Hippocampal formation (tissue), 2 donors: ENCODE data around the gene VCPKMT.
"Not testable (repeated sequence)": the region's sequence is repeated elsewhere in the genome, so short reads cannot be mapped to it uniquely, and the experiment has no call there.

Experiments used
- DNase-seq, 2 donors: peaks; one replicate each; lab custom pipeline; 2025; lab: John Stamatoyannopoulos, UW

VCPKMT gene

GRCh38 chr14:50092006-50092555, 24.3 kb downstream of the VCPKMT start:
- DNase-seq: no peak

- no peak for DNase-seq
Measured at GRCh38 chr14:50091240-50091913, 25.0 kb downstream of the VCPKMT start.

- no peak for DNase-seq
Measured at GRCh38 chr14:50089208-50089607, 27.2 kb downstream of the VCPKMT start.

DNA sequence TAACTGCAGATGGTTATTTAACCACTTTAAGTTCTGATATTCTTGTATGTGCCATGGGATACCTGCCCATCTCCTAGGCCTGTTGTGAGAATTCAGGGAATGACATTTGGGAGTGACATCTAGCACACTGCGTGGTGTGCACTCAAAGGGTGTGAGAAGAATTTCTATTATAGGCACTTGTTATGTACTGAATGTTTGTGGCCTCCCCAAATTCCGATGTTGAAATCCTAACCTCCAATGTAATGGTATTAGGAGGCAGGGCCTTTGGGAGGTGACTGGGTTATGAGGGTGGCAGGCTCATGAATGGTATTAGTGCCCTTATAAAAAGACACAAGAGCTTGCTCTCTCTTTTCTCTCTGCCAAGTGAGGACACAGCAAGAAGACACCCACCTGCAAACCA, 27.6 kb downstream of the VCPKMT start:
- DNase-seq: no peak

DNA sequence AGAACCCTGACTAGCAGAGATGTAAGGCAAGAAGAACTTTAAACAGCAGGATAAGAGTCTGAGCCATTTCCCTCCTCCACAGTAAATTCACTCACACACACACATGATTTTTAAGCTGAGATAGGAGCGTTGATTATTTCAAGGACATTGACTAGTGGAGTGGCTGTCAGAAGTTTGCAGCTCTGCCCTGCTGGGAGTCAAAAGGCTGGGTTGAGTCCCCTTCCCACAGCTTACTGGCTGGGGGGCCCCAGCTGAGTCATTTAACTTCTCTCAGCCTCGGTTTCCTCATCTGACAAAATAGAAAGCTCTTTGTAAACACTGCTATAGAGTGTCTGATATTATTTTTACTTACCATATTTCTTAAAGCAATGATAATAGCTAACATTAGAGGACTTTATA, 28.3 kb downstream of the VCPKMT start:
- DNase-seq: no peak

- no peak for DNase-seq
Measured at GRCh38 chr14:50087341-50088116, 28.8 kb downstream of the VCPKMT start.

DNA sequence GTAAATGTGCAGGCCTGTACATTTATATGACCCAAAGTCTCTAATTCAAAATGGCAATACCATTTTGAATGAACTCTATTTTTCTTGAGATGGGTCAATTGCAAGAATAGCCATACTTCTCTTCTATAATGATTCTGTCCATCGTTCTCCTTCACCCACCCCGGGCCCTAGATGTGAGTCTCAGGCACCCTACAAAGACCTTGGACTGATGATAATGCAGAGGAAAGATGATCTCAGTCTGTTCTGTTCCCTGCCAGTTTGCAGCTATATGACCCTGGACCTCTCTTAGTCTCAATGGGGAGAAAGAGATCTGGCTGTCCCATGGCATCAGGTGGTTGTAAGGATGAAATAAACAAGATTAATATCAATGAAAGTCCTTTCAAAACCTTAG, 30.1 kb downstream of the VCPKMT start:
- DNase-seq: no peak

GRCh38 chr14:50085570-50086320, 30.6 kb downstream of the VCPKMT start:
- no peak for DNase-seq

DNA sequence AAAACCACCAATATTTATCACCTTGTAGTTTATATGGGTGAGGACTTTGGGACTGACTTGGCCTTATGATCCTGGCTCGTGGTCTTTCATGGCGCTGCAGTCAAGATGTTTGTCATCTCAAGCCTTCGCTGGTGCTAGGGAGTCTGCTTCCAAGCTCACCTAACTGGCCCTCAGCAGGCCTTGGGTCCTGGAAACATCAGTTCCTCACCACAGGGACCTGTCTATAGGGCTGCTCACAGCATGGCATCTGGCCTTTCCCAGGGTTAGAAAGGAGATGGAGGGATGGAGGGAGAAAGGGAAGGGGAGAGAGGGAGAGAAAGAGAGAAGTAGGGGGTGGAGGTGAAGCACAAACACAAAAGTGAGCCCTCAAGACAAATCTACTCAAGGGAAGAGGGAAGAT, 31.7 kb downstream of the VCPKMT start:
- no peak for DNase-seq

GRCh38 chr14:50083467-50084337, 32.7 kb downstream of the VCPKMT start:
- DNase-seq: no peak

DNA sequence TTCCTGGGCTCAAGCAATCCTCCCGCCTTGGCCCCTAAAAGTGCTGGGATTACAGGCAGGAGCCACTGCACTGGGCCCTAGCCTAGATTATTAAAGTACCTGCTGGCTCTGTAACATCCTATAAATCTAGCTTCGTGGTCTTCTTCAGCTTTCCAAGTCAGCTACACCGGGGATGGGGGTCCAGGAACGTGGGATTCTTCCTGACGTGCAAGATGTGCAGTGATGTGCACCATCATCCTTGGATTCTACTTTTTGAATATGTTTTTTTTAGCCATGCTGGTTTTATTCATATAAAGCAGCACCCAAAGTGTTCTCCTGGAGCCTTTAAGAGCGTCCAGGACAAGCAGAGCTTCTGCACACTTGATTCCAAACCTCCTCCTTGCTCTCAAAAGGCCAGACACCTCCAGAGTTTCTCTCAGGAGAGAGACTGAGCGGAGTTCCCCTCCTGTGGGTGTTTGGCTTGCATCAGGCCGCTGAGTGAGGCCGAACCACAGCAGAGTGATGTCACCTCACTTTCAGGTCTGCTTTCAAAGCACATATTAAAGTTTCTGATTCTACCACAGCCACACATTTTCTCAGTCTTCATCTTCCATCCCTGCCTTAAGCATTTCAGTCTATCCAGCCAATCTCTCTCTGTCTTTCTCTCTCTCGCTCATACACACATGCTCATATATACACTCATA, 33.4 kb downstream of the VCPKMT start:
- DNase-seq: no peak

DNA sequence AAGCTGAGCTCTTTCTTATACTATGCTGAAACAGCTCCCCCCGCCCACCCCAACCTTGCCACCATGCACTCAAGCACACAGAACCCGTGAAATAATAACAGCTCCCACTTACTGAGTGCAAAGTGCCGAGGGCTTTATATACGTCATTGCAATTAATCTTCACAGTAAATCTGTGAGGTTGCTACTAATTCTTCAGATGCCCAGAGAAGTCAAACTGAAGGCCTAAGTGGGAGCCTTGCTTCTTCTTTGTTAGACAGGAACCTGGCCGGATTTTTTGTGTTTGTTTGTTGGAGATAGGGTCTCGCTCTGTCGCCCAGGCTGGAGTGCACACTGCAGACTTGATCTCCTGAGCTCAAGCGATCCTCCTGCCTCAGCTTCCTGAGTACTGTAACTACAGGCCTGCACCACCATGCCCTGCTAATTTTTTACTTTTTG, 34.0 kb downstream of the VCPKMT start:
- no peak for DNase-seq

- DNase-seq: not testable (repeated sequence)
Measured at GRCh38 chr14:50079103-50079502, 37.3 kb downstream of the VCPKMT start.

DNA sequence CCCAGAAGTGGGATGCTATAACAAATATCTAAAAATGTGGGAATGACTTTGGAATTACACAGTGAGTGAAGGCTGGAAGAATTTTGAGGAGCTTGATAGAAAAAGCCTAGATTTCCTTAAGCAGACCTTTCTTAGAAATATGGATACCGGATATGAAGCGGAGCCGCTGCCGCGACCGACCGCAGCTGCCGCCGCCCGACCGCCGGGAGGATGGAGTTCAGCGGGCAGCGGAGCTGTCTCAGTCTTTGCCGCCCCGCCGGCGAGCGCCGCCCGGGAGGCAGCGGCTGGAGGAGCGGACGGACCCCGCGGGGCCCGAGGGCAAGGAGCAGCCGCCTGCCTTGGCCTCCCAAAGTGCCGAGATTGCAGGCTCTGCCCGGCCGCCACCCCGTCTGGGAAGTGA, 42.7 kb downstream of the VCPKMT start:
- DNase-seq: not testable (repeated sequence)

- DNase-seq: no peak
Measured at GRCh38 chr14:50072395-50072794, 44.0 kb downstream of the VCPKMT start.

GRCh38 chr14:50070840-50071548, 45.4 kb downstream of the VCPKMT start:
- DNase-seq: no peak

- DNase-seq: no peak
Measured at GRCh38 chr14:50070230-50070629, 46.1 kb downstream of the VCPKMT start.

DNA sequence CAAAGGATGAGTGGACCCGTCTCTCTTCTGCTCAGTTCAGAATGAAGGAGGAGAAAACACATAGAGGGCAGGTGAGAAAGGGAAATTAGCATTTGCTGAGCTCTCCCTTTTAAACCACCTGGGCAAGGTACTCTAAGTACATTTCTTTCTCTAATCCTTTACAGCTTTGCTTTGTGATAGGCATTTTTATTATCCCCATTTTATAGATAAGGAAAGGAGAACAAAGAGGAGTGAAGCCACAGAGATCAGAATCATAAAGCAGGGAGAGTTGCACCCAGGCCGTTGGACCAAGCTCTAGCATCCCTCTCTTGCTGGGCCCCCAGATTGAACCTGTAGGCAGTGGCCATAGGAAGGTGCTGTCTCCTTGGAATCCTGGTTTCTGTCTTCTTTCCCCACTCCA, 47.0 kb downstream of the VCPKMT start:
- no peak for DNase-seq

- DNase-seq: no peak
Measured at GRCh38 chr14:50068496-50068895, 47.9 kb downstream of the VCPKMT start.
